ENCODE measurements around the gene TFEB.

DNA sequence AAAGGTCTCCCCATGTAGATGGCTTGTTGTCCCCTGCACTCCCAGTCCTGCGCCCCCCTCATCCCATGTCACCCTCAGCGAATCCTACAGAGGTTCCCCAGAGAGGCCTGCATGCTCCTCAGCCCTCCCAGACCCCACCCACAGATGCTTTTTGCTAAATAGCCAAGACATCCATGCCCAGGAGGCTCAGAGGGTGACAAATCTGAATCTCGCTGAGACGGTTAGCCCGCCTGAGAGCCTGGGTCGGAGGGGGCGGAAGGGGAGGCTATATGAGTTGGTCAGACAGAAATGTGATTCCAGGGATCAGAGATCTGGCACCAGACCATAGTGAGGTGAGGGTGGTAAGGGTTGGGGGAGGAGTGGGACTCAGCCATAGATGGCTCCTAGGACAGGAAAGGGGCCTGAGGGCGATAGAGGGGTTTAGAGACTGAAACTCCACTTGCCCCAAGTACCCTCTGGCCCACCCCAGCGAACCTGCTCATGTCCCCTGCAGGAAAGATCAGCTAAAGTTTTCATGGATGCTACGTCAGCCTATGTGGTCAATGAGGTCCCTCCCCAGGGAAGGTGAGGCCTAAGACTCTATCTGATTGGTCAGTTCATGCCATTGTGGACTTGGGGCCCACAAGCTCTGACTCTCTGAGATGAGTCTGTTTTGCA lies 33.2 kb downstream of the TFEB start:
- TF ChIP-seq, protein P1, sequence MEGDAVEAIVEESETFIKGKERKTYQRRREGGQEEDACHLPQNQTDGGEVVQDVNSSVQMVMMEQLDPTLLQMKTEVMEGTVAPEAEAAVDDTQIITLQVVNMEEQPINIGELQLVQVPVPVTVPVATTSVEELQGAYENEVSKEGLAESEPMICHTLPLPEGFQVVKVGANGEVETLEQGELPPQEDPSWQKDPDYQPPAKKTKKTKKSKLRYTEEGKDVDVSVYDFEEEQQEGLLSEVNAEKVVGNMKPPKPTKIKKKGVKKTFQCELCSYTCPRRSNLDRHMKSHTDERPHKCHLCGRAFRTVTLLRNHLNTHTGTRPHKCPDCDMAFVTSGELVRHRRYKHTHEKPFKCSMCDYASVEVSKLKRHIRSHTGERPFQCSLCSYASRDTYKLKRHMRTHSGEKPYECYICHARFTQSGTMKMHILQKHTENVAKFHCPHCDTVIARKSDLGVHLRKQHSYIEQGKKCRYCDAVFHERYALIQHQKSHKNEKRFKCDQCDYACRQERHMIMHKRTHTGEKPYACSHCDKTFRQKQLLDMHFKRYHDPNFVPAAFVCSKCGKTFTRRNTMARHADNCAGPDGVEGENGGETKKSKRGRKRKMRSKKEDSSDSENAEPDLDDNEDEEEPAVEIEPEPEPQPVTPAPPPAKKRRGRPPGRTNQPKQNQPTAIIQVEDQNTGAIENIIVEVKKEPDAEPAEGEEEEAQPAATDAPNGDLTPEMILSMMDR (conservative IDR thresholded peaks at IDR 0.05 in 1 of 2, IDR thresholded peaks at IDR 0.05 in 1 of 2; ENCODE audit: low read depth in 1 of 2, low read length in 2 of 2), result no peak
- TF ChIP-seq EZH2 (IDR thresholded peaks at IDR 0.05; ENCODE audit: low read length, missing control alignments), result no peak
